Liver (tissue), 3 donors: ENCODE data around the gene SOCS4.

Source experiments
- EGR1 ChIP-seq, 2 donors: IDR thresholded peaks; 2 replicates each; pipeline ENCODE4 v1.6.1; 2016 to 2018; ENCODE audit warnings: antibody characterized with exemption in 2 of 2, low read depth in 2 of 2
- GABPA ChIP-seq, 2 donors: IDR thresholded peaks in 1 of 2; conservative IDR thresholded peaks in 1 of 2; 2 replicates each; pipeline ENCODE4 v1.6.1; 2016; ENCODE audit warnings: antibody characterized with exemption in 2 of 2, mild to moderate bottlenecking in 1 of 2, moderate library complexity in 1 of 2
- JUND ChIP-seq, 2 donors: IDR thresholded peaks; 2 replicates each; pipeline ENCODE4 v1.6.1; 2016; ENCODE audit warnings: antibody characterized with exemption in 2 of 2
- RAD21 ChIP-seq, 2 donors: IDR thresholded peaks; 2 replicates each; pipeline ENCODE4 v1.6.1; 2016; ENCODE audit warnings: antibody characterized with exemption in 2 of 2, mild to moderate bottlenecking in 2 of 2
- RXRA ChIP-seq, 2 donors: IDR thresholded peaks; 2 replicates each; pipeline ENCODE4 v1.6.1; 2017 to 2018; ENCODE audit warnings: antibody characterized with exemption in 2 of 2, mild to moderate bottlenecking in 1 of 2
- SP1 ChIP-seq: IDR thresholded peaks from 2 replicates; pipeline ENCODE4 v1.6.1; 2018; ENCODE audit warnings: antibody characterized with exemption, mild to moderate bottlenecking
- TAF1 ChIP-seq: conservative IDR thresholded peaks from 2 replicates; pipeline ENCODE4 v1.6.1; 2016; ENCODE audit warnings: antibody characterized with exemption, mild to moderate bottlenecking
- YY1 ChIP-seq: IDR thresholded peaks from 2 replicates; pipeline ENCODE4 v1.6.1; 2016; ENCODE audit warnings: antibody characterized with exemption, mild to moderate bottlenecking
- TF ChIP-seq, protein P1 (sequence below): fragments of 150-350 bp; IDR thresholded peaks from 2 replicates; pipeline ENCODE4 v1.5.1; 2017; ENCODE audit warnings: improper control_type of control experiment, low read depth, low read length; ENCODE audit not compliant: missing input control
- TF ChIP-seq, protein P2 (sequence below): IDR thresholded peaks from 2 replicates; pipeline ENCODE4 v1.6.1; 2016; ENCODE audit warnings: antibody characterized with exemption
- TF ChIP-seq, protein P3 (sequence below): IDR thresholded peaks from 2 replicates; pipeline ENCODE4 v1.6.1; 2016; ENCODE audit warnings: antibody characterized with exemption
- TF ChIP-seq, protein P4 (sequence below): IDR thresholded peaks from 2 replicates; pipeline ENCODE4 v1.6.1; 2016; ENCODE audit warnings: antibody characterized with exemption, mild to moderate bottlenecking
- donor health status: healthy.
- donor health status: healthy.

DNA sequence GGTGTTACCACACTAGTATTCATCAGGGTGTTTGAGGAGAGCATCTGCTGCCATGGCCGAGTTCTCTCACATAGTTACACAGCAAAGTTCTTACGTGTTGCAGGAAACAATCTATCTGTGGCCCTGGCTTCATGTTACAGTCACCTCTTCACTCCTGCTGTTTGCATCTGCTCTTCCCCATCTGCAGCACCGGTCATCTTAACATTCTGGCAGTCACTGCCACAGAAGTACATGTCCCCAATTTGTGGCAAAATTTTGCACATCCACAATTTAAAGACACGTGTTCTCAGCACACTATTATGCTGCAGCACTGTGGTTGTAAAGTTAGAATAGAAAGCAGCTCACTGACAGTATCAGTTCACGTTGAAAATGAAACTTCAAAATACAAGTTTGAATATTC, 47.6 kb downstream of the SOCS4 start:
- TF ChIP-seq JUND (IDR thresholded peaks at IDR 0.05): no peak
- TF ChIP-seq, protein P1, sequence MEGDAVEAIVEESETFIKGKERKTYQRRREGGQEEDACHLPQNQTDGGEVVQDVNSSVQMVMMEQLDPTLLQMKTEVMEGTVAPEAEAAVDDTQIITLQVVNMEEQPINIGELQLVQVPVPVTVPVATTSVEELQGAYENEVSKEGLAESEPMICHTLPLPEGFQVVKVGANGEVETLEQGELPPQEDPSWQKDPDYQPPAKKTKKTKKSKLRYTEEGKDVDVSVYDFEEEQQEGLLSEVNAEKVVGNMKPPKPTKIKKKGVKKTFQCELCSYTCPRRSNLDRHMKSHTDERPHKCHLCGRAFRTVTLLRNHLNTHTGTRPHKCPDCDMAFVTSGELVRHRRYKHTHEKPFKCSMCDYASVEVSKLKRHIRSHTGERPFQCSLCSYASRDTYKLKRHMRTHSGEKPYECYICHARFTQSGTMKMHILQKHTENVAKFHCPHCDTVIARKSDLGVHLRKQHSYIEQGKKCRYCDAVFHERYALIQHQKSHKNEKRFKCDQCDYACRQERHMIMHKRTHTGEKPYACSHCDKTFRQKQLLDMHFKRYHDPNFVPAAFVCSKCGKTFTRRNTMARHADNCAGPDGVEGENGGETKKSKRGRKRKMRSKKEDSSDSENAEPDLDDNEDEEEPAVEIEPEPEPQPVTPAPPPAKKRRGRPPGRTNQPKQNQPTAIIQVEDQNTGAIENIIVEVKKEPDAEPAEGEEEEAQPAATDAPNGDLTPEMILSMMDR: no peak
- no peak for TF ChIP-seq EGR1 (IDR thresholded peaks at IDR 0.05; ENCODE audit: low read depth in 2 of 2)
- TF ChIP-seq, protein P2, sequence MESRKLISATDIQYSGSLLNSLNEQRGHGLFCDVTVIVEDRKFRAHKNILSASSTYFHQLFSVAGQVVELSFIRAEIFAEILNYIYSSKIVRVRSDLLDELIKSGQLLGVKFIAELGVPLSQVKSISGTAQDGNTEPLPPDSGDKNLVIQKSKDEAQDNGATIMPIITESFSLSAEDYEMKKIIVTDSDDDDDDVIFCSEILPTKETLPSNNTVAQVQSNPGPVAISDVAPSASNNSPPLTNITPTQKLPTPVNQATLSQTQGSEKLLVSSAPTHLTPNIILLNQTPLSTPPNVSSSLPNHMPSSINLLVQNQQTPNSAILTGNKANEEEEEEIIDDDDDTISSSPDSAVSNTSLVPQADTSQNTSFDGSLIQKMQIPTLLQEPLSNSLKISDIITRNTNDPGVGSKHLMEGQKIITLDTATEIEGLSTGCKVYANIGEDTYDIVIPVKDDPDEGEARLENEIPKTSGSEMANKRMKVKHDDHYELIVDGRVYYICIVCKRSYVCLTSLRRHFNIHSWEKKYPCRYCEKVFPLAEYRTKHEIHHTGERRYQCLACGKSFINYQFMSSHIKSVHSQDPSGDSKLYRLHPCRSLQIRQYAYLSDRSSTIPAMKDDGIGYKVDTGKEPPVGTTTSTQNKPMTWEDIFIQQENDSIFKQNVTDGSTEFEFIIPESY: no peak
- TF ChIP-seq, protein P3, sequence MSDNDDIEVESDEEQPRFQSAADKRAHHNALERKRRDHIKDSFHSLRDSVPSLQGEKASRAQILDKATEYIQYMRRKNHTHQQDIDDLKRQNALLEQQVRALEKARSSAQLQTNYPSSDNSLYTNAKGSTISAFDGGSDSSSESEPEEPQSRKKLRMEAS: no peak
- no peak for TF ChIP-seq TAF1
- TF ChIP-seq, protein P4, sequence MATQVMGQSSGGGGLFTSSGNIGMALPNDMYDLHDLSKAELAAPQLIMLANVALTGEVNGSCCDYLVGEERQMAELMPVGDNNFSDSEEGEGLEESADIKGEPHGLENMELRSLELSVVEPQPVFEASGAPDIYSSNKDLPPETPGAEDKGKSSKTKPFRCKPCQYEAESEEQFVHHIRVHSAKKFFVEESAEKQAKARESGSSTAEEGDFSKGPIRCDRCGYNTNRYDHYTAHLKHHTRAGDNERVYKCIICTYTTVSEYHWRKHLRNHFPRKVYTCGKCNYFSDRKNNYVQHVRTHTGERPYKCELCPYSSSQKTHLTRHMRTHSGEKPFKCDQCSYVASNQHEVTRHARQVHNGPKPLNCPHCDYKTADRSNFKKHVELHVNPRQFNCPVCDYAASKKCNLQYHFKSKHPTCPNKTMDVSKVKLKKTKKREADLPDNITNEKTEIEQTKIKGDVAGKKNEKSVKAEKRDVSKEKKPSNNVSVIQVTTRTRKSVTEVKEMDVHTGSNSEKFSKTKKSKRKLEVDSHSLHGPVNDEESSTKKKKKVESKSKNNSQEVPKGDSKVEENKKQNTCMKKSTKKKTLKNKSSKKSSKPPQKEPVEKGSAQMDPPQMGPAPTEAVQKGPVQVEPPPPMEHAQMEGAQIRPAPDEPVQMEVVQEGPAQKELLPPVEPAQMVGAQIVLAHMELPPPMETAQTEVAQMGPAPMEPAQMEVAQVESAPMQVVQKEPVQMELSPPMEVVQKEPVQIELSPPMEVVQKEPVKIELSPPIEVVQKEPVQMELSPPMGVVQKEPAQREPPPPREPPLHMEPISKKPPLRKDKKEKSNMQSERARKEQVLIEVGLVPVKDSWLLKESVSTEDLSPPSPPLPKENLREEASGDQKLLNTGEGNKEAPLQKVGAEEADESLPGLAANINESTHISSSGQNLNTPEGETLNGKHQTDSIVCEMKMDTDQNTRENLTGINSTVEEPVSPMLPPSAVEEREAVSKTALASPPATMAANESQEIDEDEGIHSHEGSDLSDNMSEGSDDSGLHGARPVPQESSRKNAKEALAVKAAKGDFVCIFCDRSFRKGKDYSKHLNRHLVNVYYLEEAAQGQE: no peak
- TF ChIP-seq GABPA (IDR thresholded peaks at IDR 0.05 in 1 of 2, conservative IDR thresholded peaks at IDR 0.05 in 1 of 2): no peak
- no peak for TF ChIP-seq YY1
- TF ChIP-seq RAD21 (IDR thresholded peaks at IDR 0.05): no peak
- TF ChIP-seq SP1: no peak
- no peak for TF ChIP-seq RXRA (IDR thresholded peaks at IDR 0.05)
